Keratinocyte (primary cell): ENCODE data around the gene MRPS23. TPM values are rescaled to one million over a fixed set of nuclear protein-coding genes. Genes with fewer than 3 reads are reported as not detected.
A peak's percentile ranks its signal among the peaks of the same experiment; 100 is the strongest.

ENCODE experiments used
- DNase-seq: peaks from one replicate; pipeline ENCODE4 v3.0.0-alpha.2; 2011; ENCODE audit warnings: low read depth, missing footprints, low spot score
- FAIRE-seq: peaks from 2 replicates; lab custom pipeline; 2011; peaks lifted over from hg19 to GRCh38; lab: Jason Lieb, UNC
- H2AFZ ChIP-seq: 2 replicates; pipeline ENCODE4 v1.6.0; 2012; ENCODE audit warnings: low read length, control low read depth, inconsistent platforms; ENCODE audit not compliant: control insufficient read depth
- H3K27ac ChIP-seq: 2 replicates; pipeline ENCODE4 v1.5.1; 2011; ENCODE audit warnings: low read length; ENCODE audit not compliant: control insufficient read depth, insufficient read depth
- H3K27me3 ChIP-seq: 3 replicates; pipeline ENCODE4 v1.6.0; 2011; ENCODE audit warnings: low read length; ENCODE audit not compliant: control insufficient read depth, insufficient read depth; ENCODE audit errors: extremely low read depth
- H3K36me3 ChIP-seq, 2 experiments: 2 replicates in 1 of 2; 3 replicates in 1 of 2; pipeline ENCODE4 v1.5.1; 2011; ENCODE audit warnings: low read length in 2 of 2, mild to moderate bottlenecking in 1 of 2; ENCODE audit not compliant: control insufficient read depth in 2 of 2, insufficient read depth in 2 of 2; ENCODE audit errors: extremely low read depth in 1 of 2
- H3K4me1 ChIP-seq: 3 replicates; pipeline ENCODE4 v1.5.1; 2011; ENCODE audit warnings: low read length; ENCODE audit not compliant: control insufficient read depth, insufficient read depth; ENCODE audit errors: extremely low read depth
- H3K4me2 ChIP-seq: 3 replicates; pipeline ENCODE4 v1.6.0; 2011; ENCODE audit warnings: low read depth, low read length; ENCODE audit not compliant: control insufficient read depth, insufficient read depth; ENCODE audit errors: extremely low read depth
- H3K4me3 ChIP-seq, 3 experiments: fragments of 200-600 bp in 1 of 3; sonication (generic) in 1 of 3; 2 replicates in 2 of 3; 3 replicates in 1 of 3; pipeline ENCODE4 v1.5.1; 2011 to 2016; ENCODE audit warnings: low read length in 3 of 3, mild to moderate bottlenecking in 3 of 3, control low read depth in 2 of 3, inconsistent platforms in 1 of 3, low read depth in 1 of 3, mixed read lengths in 1 of 3, mixed run types in 1 of 3, moderate library complexity in 1 of 3; ENCODE audit not compliant: control insufficient read depth in 2 of 3, insufficient read depth in 2 of 3; ENCODE audit errors: extremely low read depth in 1 of 3
- H3K79me2 ChIP-seq: 2 replicates; pipeline ENCODE4 v1.6.0; 2012; ENCODE audit warnings: low read length; ENCODE audit not compliant: control insufficient read depth, insufficient read depth
- H3K9ac ChIP-seq: 3 replicates; pipeline ENCODE4 v1.6.0; 2011; ENCODE audit warnings: low read length; ENCODE audit not compliant: control insufficient read depth, insufficient read depth; ENCODE audit errors: extremely low read depth
- H3K9me1 ChIP-seq: 3 replicates; pipeline ENCODE4 v1.6.0; 2011; ENCODE audit warnings: low read length; ENCODE audit not compliant: control insufficient read depth, insufficient read depth; ENCODE audit errors: extremely low read depth
- H3K9me3 ChIP-seq: 2 replicates; pipeline ENCODE4 v1.5.1; 2012; ENCODE audit warnings: low read depth, low read length; ENCODE audit not compliant: control insufficient read depth
- H4K20me1 ChIP-seq: 3 replicates; pipeline ENCODE4 v1.6.0; 2011; ENCODE audit warnings: low read length; ENCODE audit not compliant: control insufficient read depth, insufficient read depth; ENCODE audit errors: extremely low read depth
- CTCF ChIP-seq, 3 experiments: IDR thresholded peaks in 1 of 3; conservative IDR thresholded peaks in 1 of 3; optimal IDR thresholded peaks in 1 of 3; 2 replicates in 2 of 3; 3 replicates in 1 of 3; pipeline versions ENCODE3 to v1.5.1; 2011; ENCODE audit warnings: low read length in 3 of 3, mild to moderate bottlenecking in 3 of 3, moderate library complexity in 2 of 3, control low read depth in 1 of 3, inconsistent platforms in 1 of 3; ENCODE audit not compliant: insufficient read depth in 2 of 3; ENCODE audit errors: extremely low read depth in 1 of 3
- EZH2 ChIP-seq: IDR thresholded peaks from one replicate; pipeline ENCODE4 v1.6.1; 2012; ENCODE audit warnings: inconsistent platforms, mild to moderate bottlenecking, low read length, moderate library complexity
- dilution Hi-C: fragments of 300-500 bp; cut with MboI; formaldehyde crosslinking; loops from one replicate; pipeline ENCODE4 v1.7.0; 2020; ENCODE audit warnings: low sequenced_read_pairs; ENCODE audit not compliant: extremely low pct_ligation_motif_present
- polyA plus RNA-seq, 5 experiments: library from polyadenylated mRNA; depleted of rRNA in 3 of 5; stranded (reverse) in 3 of 5; stranded (forward) in 1 of 5; unstranded in 1 of 5; fragments of >200 nt; gene quantifications; 1 replicate in 1 of 5; 2 replicates in 3 of 5; 3 replicates in 1 of 5; pipeline versions ENCODE4 v1.2.1 to v1.2.3, GENCODE V29; 2011 to 2012; ENCODE audit warnings: missing spikeins in 2 of 5, low read depth in 1 of 5, low replicate concordance in 1 of 5

MRPS23 gene
- polyA plus RNA-seq, 1 donor (not counting 4 experiments of a cell fraction or from before 2014, with no cell fraction given) = 57.3 TPM

DNA sequence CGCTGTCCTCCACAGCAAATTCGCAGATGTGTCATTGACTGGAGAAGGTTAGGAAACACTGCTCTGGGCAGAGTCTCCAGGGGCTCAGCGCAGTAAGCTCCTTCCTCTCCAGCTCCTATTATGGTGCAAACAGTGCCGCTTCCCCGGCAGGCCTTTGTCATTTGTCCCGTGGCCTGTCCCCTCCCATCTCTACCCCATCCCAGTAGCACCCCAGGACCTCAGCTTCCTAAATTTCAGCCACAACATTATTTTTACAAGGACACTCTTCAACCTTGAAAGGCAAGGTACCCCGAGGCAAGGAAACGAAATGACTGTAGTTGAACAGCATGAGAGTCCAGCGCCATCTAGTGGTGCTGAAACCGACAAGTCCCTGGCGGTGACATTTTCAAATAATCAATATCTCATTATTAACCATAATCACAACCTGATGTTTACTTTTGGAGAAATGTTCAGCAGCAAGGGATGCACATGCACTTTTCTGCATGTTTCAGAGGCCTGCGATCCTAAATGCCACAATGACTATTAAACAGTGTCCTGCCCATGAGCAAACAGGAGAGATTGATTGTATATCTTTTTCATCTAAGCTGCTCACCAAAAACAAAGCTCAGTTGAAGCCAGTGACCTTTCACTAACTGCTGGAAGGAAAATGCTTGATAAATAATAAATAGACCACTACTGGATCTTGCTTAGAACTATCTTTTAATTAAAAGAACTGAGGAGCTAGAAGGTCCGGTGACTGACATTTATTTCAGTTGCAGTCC, 16.5 kb downstream of the MRPS23 start:
- H3K4me1 ChIP-seq = peaks cover 8% of the 10 kb centered on the region
- TF ChIP-seq CTCF (optimal IDR thresholded peaks at IDR 0.05 in 1 of 3, IDR thresholded peaks at IDR 0.05 in 1 of 3, conservative IDR thresholded peaks at IDR 0.05 in 1 of 3; ENCODE audit: extremely low read depth in 1 of 3, insufficient read depth in 2 of 3, low read length in 3 of 3) (peak; percentile 88 to 94 (median 93)), EZH2 (no peak)
- peak overlapping the region; percentile 45 for H3K4me2 ChIP-seq
- no peaks in the 10 kb centered on the region for H4K20me1 ChIP-seq
- H3K36me3 ChIP-seq = peaks cover 2 to 7% of the 10 kb centered on the region in 2 experiments
- H3K9me1 ChIP-seq = peaks cover 2% of the 10 kb centered on the region
- H3K9ac ChIP-seq = no peak overlapping the region
- no peak overlapping the region for H3K27ac ChIP-seq
- DNase-seq (no peak), FAIRE-seq (peak; percentile 81)
- dilution Hi-C loops = no loop called here
- H3K4me3 ChIP-seq = no peak overlapping the region
- no peak overlapping the region for H2AFZ ChIP-seq
- H3K27me3 ChIP-seq = no peaks in the 10 kb centered on the region
- no peaks in the 10 kb centered on the region for H3K79me2 ChIP-seq
- H3K9me3 ChIP-seq = no peaks in the 10 kb centered on the region

- no peak overlapping the region for H3K9ac ChIP-seq
- dilution Hi-C loops = no loop called here
- H3K4me3 ChIP-seq = no peak overlapping the region
- TF ChIP-seq EZH2 (no peak), CTCF (optimal IDR thresholded peaks at IDR 0.05 in 1 of 3, IDR thresholded peaks at IDR 0.05 in 1 of 3, conservative IDR thresholded peaks at IDR 0.05 in 1 of 3; ENCODE audit: extremely low read depth in 1 of 3, insufficient read depth in 2 of 3, low read length in 3 of 3) (no peak)
- no peaks in the 10 kb centered on the region for H4K20me1 ChIP-seq
- peak overlapping the region; percentile 45 for H3K4me2 ChIP-seq
- H3K79me2 ChIP-seq = no peaks in the 10 kb centered on the region
- H2AFZ ChIP-seq = no peak overlapping the region
- no peak for DNase-seq
- H3K36me3 ChIP-seq = peaks cover 2 to 3% of the 10 kb centered on the region in 2 experiments
- H3K27me3 ChIP-seq = no peaks in the 10 kb centered on the region
- FAIRE-seq = no peak
- no peaks in the 10 kb centered on the region for H3K9me3 ChIP-seq
- H3K27ac ChIP-seq = no peak overlapping the region
- H3K4me1 ChIP-seq = peaks cover 8% of the 10 kb centered on the region
- H3K9me1 ChIP-seq = peaks cover 2% of the 10 kb centered on the region
Measured at GRCh38 chr17:57832314-57833178, 17.3 kb downstream of the MRPS23 start.
